ENCODE data around the gene FTSJ3.
"Not testable (repeated sequence)": the region's sequence is repeated elsewhere in the genome, so short reads cannot be mapped to it uniquely, and the experiment has no call there.

Gene FTSJ3

DNA sequence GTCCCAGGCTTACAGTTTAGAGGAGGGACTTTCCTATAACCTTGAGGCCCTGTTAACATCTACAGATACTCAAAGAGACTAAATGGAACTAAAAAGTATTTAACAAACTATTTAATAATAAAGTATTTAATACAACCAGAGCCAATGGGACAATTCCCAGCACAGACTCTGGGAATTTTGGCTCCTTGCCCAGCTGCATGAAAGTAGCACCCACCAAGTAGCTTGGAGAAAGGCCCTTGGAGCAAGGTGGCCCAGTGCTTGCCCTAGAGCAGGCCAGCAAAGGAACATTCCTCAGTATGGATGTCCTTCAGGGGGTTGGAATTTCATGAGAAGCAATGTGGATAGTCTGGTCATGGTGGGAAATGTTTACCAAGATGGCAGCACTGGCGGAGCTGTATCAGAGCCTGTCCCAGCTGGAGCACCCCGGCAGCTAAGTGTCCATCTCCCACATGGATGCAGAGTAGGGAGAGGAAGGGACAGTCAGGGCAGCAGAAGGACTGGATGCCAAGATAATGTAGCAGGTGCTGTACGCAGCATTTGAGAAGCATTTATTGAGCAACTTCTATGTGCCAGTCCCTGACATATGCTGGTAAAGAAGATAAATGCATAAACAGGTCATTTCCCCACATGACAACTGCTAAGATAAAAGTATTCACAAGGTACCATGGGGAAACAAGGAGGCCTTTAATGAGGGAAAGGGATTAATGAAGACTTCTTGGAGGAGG lies 20.2 kb upstream of the FTSJ3 start:
- no peak overlapping the region for H3K4me3 ChIP-seq (replicated peaks; ENCODE audit: insufficient read depth, low read length)
- no peaks in the 10 kb centered on the region for H3K27me3 ChIP-seq (ENCODE audit: insufficient read depth, poor library complexity, severe bottlenecking)
- no peak for DNase-seq (ENCODE audit: low read depth in 1 of 2, low spot score in 1 of 2)
- no peak overlapping the region for H3K27ac ChIP-seq (replicated peaks)
- TF ChIP-seq, protein P1, sequence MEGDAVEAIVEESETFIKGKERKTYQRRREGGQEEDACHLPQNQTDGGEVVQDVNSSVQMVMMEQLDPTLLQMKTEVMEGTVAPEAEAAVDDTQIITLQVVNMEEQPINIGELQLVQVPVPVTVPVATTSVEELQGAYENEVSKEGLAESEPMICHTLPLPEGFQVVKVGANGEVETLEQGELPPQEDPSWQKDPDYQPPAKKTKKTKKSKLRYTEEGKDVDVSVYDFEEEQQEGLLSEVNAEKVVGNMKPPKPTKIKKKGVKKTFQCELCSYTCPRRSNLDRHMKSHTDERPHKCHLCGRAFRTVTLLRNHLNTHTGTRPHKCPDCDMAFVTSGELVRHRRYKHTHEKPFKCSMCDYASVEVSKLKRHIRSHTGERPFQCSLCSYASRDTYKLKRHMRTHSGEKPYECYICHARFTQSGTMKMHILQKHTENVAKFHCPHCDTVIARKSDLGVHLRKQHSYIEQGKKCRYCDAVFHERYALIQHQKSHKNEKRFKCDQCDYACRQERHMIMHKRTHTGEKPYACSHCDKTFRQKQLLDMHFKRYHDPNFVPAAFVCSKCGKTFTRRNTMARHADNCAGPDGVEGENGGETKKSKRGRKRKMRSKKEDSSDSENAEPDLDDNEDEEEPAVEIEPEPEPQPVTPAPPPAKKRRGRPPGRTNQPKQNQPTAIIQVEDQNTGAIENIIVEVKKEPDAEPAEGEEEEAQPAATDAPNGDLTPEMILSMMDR (IDR thresholded peaks at IDR 0.05; ENCODE audit: insufficient read depth, low read length) = no peak
- TF ChIP-seq SPI1 (IDR thresholded peaks at IDR 0.05; ENCODE audit: borderline replicate concordance, low read depth) (no peak), GABPA (IDR thresholded peaks at IDR 0.05; ENCODE audit: low read depth) (no peak), POLR2AphosphoS5 (IDR thresholded peaks at IDR 0.05; ENCODE audit: low read depth) (no peak)
- TF ChIP-seq, protein P2, sequence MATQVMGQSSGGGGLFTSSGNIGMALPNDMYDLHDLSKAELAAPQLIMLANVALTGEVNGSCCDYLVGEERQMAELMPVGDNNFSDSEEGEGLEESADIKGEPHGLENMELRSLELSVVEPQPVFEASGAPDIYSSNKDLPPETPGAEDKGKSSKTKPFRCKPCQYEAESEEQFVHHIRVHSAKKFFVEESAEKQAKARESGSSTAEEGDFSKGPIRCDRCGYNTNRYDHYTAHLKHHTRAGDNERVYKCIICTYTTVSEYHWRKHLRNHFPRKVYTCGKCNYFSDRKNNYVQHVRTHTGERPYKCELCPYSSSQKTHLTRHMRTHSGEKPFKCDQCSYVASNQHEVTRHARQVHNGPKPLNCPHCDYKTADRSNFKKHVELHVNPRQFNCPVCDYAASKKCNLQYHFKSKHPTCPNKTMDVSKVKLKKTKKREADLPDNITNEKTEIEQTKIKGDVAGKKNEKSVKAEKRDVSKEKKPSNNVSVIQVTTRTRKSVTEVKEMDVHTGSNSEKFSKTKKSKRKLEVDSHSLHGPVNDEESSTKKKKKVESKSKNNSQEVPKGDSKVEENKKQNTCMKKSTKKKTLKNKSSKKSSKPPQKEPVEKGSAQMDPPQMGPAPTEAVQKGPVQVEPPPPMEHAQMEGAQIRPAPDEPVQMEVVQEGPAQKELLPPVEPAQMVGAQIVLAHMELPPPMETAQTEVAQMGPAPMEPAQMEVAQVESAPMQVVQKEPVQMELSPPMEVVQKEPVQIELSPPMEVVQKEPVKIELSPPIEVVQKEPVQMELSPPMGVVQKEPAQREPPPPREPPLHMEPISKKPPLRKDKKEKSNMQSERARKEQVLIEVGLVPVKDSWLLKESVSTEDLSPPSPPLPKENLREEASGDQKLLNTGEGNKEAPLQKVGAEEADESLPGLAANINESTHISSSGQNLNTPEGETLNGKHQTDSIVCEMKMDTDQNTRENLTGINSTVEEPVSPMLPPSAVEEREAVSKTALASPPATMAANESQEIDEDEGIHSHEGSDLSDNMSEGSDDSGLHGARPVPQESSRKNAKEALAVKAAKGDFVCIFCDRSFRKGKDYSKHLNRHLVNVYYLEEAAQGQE (IDR thresholded peaks at IDR 0.05; ENCODE audit: insufficient replicate concordance, low read depth) = no peak

DNA sequence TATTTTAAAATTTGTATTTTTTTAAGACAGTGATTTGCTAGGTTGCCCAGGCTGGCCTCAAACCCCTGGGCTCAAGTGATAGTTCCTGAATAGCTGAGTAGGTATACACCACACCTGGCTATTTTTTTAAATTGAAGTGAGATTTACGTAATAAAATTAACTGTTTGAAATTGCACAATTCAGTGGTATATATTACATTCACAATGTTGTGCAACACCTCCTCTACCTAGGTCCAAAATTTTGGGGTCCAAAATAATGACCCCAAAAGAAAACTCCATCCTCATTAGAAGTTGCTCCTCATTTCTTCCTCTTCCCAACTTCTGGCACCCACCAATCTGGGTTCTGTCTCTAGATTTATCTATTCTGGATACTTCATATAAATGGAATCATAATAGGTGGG lies 18.0 kb upstream of the FTSJ3 start:
- TF ChIP-seq SPI1 (IDR thresholded peaks at IDR 0.05; ENCODE audit: borderline replicate concordance, low read depth) (no peak), GABPA (IDR thresholded peaks at IDR 0.05; ENCODE audit: low read depth) (no peak), POLR2AphosphoS5 (IDR thresholded peaks at IDR 0.05; ENCODE audit: low read depth) (no peak)
- TF ChIP-seq, protein P2 (IDR thresholded peaks at IDR 0.05; ENCODE audit: insufficient replicate concordance, low read depth) = no peak
- TF ChIP-seq, protein P1 (IDR thresholded peaks at IDR 0.05; ENCODE audit: insufficient read depth, low read length) = no peak
- Histone ChIP-seq H3K27me3 (ENCODE audit: insufficient read depth, poor library complexity, severe bottlenecking) (no peaks in the 10 kb centered on the region), H3K27ac (replicated peaks) (no peak overlapping the region), H3K4me3 (replicated peaks; ENCODE audit: insufficient read depth, low read length) (no peak overlapping the region)
- no peak for DNase-seq (ENCODE audit: low read depth in 1 of 2, low spot score in 1 of 2)

DNA sequence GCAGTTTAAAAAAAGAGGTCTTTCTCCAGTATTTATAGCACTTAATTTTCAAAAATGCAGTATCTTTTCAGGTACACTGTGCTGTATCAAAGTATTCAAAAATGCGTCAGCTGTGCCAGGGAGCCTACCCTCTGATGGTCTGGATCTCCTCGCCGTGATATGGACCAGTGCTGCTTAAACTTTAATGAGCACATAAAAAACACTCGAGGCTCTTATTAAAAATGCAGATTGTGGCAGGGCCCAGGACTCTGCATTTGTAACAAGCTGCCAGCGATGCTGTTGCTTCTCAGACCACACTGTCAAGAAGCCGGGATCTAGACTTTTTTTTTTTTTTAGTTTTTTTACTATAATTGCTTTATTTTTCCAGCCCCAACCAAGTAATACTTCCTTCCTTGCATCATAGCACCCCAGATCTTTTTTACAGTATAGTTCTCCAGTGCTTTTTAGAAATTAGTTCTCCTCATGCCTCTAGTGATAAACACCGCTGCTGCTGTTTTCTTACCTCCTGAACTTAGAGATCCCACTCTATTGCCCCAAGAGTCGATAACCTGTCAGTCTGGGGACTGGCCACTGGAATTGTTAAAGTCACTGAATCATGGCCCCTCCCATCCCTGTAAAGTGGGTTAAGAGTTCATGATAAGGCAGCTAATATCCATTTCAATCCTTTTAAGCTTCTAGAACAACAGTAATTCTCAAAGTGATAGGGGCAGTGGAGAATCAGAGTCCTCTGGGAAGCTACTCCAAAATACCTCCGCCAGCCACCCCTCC lies 16.6 kb upstream of the FTSJ3 start:
- Histone ChIP-seq H3K4me3 (replicated peaks; ENCODE audit: insufficient read depth, low read length) (peak overlapping the region; percentile 41), H3K27ac (replicated peaks) (peak overlapping the region; percentile 95), H3K27me3 (ENCODE audit: insufficient read depth, poor library complexity, severe bottlenecking) (no peaks in the 10 kb centered on the region)
- DNase-seq (ENCODE audit: low read depth in 1 of 2, low spot score in 1 of 2) = no peak
- TF ChIP-seq, protein P1 (IDR thresholded peaks at IDR 0.05; ENCODE audit: insufficient read depth, low read length) = no peak
- TF ChIP-seq SPI1 (IDR thresholded peaks at IDR 0.05; ENCODE audit: borderline replicate concordance, low read depth) (no peak), POLR2AphosphoS5 (IDR thresholded peaks at IDR 0.05; ENCODE audit: low read depth) (no peak), GABPA (IDR thresholded peaks at IDR 0.05; ENCODE audit: low read depth) (no peak)
- TF ChIP-seq, protein P2 (IDR thresholded peaks at IDR 0.05; ENCODE audit: insufficient replicate concordance, low read depth) = no peak

DNA sequence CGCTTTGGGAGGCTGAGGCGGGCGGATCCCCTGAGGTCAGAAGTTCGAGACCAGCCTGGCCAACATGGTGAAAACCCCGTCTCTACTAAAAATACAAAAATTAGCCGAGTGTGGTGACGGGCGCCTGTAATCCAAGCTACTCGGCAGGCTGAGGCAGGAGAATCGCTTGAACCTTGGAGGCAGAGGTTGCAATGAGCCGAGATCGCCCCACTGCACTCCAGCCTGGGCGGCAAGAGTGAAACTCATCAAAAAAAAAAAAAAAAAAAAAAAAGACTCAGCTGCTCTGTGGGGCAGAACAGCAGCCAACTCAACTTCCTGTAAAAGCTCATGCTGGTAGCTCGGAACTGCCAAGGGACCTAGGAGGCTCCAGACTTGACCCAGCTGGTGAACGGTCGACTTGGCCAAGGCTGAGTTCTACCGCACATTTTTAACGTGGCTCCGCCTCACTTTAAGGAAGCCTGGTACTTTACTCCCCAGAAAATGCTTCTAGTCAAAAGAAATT lies 16.0 kb upstream of the FTSJ3 start:
- peak in 1 of 2 experiments; percentile 89 for DNase-seq (ENCODE audit: low read depth in 1 of 2, low spot score in 1 of 2)
- H3K27me3 ChIP-seq (ENCODE audit: insufficient read depth, poor library complexity, severe bottlenecking) = not testable (repeated sequence)
- Histone ChIP-seq H3K4me3 (replicated peaks; ENCODE audit: insufficient read depth, low read length) (peak overlapping the region; percentile 41), H3K27ac (replicated peaks) (peak overlapping the region; percentile 95)

Measured in HL-60 (cell line).